ENCODE results near the gene ALDH1L2. TPM values are rescaled to one million over a fixed set of nuclear protein-coding genes. Genes with fewer than 3 reads are reported as not detected.

ALDH1L2 gene
- polyA plus RNA-seq, 1 donor (not counting 4 experiments of a cell fraction or from before 2014, with no cell fraction given) = 1.8 TPM

- no peak for DNase-seq (ENCODE audit: low read depth, low spot score)
- no peak overlapping the region for H3K4me3 ChIP-seq (ENCODE audit: control insufficient read depth in 2 of 3, extremely low read depth in 1 of 3, insufficient read depth in 2 of 3, low read depth in 1 of 3, low read length in 3 of 3)
- no peak overlapping the region for H3K4me2 ChIP-seq (ENCODE audit: control insufficient read depth, extremely low read depth, insufficient read depth, low read depth, low read length)
- no peaks in the 10 kb centered on the region for H3K79me2 ChIP-seq (ENCODE audit: control insufficient read depth, insufficient read depth, low read length)
- no peaks in the 10 kb centered on the region for H3K9me1 ChIP-seq (ENCODE audit: control insufficient read depth, extremely low read depth, insufficient read depth, low read length)
- TF ChIP-seq, protein P1, sequence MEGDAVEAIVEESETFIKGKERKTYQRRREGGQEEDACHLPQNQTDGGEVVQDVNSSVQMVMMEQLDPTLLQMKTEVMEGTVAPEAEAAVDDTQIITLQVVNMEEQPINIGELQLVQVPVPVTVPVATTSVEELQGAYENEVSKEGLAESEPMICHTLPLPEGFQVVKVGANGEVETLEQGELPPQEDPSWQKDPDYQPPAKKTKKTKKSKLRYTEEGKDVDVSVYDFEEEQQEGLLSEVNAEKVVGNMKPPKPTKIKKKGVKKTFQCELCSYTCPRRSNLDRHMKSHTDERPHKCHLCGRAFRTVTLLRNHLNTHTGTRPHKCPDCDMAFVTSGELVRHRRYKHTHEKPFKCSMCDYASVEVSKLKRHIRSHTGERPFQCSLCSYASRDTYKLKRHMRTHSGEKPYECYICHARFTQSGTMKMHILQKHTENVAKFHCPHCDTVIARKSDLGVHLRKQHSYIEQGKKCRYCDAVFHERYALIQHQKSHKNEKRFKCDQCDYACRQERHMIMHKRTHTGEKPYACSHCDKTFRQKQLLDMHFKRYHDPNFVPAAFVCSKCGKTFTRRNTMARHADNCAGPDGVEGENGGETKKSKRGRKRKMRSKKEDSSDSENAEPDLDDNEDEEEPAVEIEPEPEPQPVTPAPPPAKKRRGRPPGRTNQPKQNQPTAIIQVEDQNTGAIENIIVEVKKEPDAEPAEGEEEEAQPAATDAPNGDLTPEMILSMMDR (optimal IDR thresholded peaks at IDR 0.05 in 1 of 3, IDR thresholded peaks at IDR 0.05 in 1 of 3, conservative IDR thresholded peaks at IDR 0.05 in 1 of 3; ENCODE audit: extremely low read depth in 1 of 3, insufficient read depth in 2 of 3, low read length in 3 of 3) = no peak
- no peak for TF ChIP-seq EZH2 (IDR thresholded peaks at IDR 0.05; ENCODE audit: low read length)
- no peaks in the 10 kb centered on the region for H4K20me1 ChIP-seq (ENCODE audit: control insufficient read depth, extremely low read depth, insufficient read depth, low read length)
- peaks cover under 1 to 8% of the 10 kb centered on the region in 2 experiments for H3K36me3 ChIP-seq (ENCODE audit: control insufficient read depth in 2 of 2, extremely low read depth in 1 of 2, insufficient read depth in 2 of 2, low read length in 2 of 2)
- H3K9me3 ChIP-seq (ENCODE audit: control insufficient read depth, low read depth, low read length) = no peaks in the 10 kb centered on the region
- H3K4me1 ChIP-seq (ENCODE audit: control insufficient read depth, extremely low read depth, insufficient read depth, low read length) = no peaks in the 10 kb centered on the region
- no peak overlapping the region for H2AFZ ChIP-seq (ENCODE audit: control insufficient read depth, low read length)
- dilution Hi-C loops (cut with MboI; ENCODE audit: extremely low pct_ligation_motif_present, low sequenced_read_pairs) = no loop called here
- no peaks in the 10 kb centered on the region for H3K27me3 ChIP-seq (ENCODE audit: control insufficient read depth, extremely low read depth, insufficient read depth, low read length)
- no peak for FAIRE-seq
- H3K9ac ChIP-seq (ENCODE audit: control insufficient read depth, extremely low read depth, insufficient read depth, low read length) = no peak overlapping the region
- H3K27ac ChIP-seq (ENCODE audit: control insufficient read depth, insufficient read depth, low read length) = no peak overlapping the region
These were observed 65.5 kb downstream of the ALDH1L2 start for GRCh38 chr12:105018776-105019175.

DNA sequence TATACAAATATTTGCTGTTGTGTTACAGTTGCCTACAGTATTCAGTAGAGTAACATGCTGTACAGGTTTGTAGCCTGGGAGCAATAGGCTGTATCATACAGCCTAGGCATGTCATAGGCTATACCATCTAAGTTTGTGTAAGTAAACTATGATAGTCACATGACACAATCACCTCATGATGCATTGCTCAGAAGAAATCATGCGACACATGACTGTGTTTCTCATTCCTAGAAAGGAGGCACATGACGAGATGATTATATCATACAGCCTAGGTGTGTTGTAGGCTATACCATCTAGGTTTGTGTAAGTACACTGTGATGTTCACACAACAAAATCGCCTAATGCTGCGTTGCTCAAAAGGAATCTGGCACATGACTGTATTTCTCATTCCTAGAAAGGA is 66.2 kb downstream of the ALDH1L2 start:
- Histone ChIP-seq H3K4me1 (ENCODE audit: control insufficient read depth, extremely low read depth, insufficient read depth, low read length) (no peaks in the 10 kb centered on the region), H3K4me3 (ENCODE audit: control insufficient read depth in 2 of 3, extremely low read depth in 1 of 3, insufficient read depth in 2 of 3, low read depth in 1 of 3, low read length in 3 of 3) (no peak overlapping the region), H3K36me3 (ENCODE audit: control insufficient read depth in 2 of 2, extremely low read depth in 1 of 2, insufficient read depth in 2 of 2, low read length in 2 of 2) (peaks cover 1 to 8% of the 10 kb centered on the region in 2 experiments), H3K27me3 (ENCODE audit: control insufficient read depth, extremely low read depth, insufficient read depth, low read length) (no peaks in the 10 kb centered on the region), H3K27ac (ENCODE audit: control insufficient read depth, insufficient read depth, low read length) (no peak overlapping the region), H4K20me1 (ENCODE audit: control insufficient read depth, extremely low read depth, insufficient read depth, low read length) (no peaks in the 10 kb centered on the region), H3K9me1 (ENCODE audit: control insufficient read depth, extremely low read depth, insufficient read depth, low read length) (no peaks in the 10 kb centered on the region), H3K9me3 (ENCODE audit: control insufficient read depth, low read depth, low read length) (no peaks in the 10 kb centered on the region), H3K4me2 (ENCODE audit: control insufficient read depth, extremely low read depth, insufficient read depth, low read depth, low read length) (no peak overlapping the region), H3K79me2 (ENCODE audit: control insufficient read depth, insufficient read depth, low read length) (no peaks in the 10 kb centered on the region), H3K9ac (ENCODE audit: control insufficient read depth, extremely low read depth, insufficient read depth, low read length) (no peak overlapping the region), H2AFZ (ENCODE audit: control insufficient read depth, low read length) (no peak overlapping the region)
- FAIRE-seq = no peak
- no peak for DNase-seq (ENCODE audit: low read depth, low spot score)
- dilution Hi-C loops (cut with MboI; ENCODE audit: extremely low pct_ligation_motif_present, low sequenced_read_pairs) = no loop called here
- TF ChIP-seq, protein P1 (optimal IDR thresholded peaks at IDR 0.05 in 1 of 3, IDR thresholded peaks at IDR 0.05 in 1 of 3, conservative IDR thresholded peaks at IDR 0.05 in 1 of 3; ENCODE audit: extremely low read depth in 1 of 3, insufficient read depth in 2 of 3, low read length in 3 of 3) = no peak
- no peak for TF ChIP-seq EZH2 (IDR thresholded peaks at IDR 0.05; ENCODE audit: low read length)
